C4-2B (cell line): ENCODE data around the gene TMEM50A.
"Not testable (repeated sequence)": the region's sequence is repeated elsewhere in the genome, so short reads cannot be mapped to it uniquely, and the experiment has no call there.

ENCODE experiments used
- H3K27ac ChIP-seq: fragments of 450-650 bp; 2 replicates; pipeline ENCODE4 v1.5.1; 2017
- ZFX ChIP-seq: fragments of 450-650 bp; IDR thresholded peaks from 2 replicates; pipeline ENCODE4 v1.6.1; 2017
- TF ChIP-seq, protein P1 (sequence below): fragments of 450-650 bp; conservative IDR thresholded peaks from 2 replicates; pipeline ENCODE4 v1.5.1; 2017; ENCODE audit warnings: mild to moderate bottlenecking

Gene TMEM50A

DNA sequence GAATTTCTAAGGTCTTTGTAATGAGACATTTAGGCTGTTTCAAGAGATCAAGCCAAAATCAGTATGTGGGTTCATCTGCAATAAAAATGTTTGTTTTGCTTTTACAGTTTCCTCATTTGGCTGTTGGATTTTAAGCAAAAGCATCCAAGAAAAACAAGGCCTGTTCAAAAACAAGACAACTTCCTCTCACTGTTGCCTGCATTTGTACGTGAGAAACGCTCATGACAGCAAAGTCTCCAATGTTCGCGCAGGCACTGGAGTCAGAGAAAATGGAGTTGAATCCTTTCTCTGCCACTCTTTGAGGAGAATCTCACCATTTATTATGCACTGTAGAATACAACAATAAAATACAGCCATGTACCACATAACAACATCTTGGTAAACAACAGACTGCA is 9.3 kb upstream of the TMEM50A start:
- not testable (repeated sequence) for H3K27ac ChIP-seq

DNA sequence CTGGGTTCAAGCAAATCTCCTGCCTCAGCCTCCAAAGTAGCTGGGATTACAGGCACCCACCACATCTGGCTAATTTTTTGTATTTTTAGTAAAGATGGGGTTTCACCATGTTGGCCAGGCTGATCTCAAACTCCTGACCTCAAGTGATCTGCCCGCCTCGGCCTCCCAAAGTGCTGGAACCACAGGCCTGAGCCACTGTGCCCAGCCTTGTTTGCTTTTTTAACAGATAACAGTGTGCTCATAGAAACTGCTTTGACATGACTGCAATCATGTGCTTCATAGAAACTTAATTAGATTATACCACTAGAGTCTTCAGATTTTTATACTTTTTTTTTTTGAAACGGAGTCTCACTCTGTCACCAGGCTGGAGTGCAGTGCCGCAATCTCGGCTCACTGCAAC is 8.8 kb upstream of the TMEM50A start:
- peak overlapping the region; percentile 14; the same call in 1 of the 2 replicates for H3K27ac ChIP-seq

DNA sequence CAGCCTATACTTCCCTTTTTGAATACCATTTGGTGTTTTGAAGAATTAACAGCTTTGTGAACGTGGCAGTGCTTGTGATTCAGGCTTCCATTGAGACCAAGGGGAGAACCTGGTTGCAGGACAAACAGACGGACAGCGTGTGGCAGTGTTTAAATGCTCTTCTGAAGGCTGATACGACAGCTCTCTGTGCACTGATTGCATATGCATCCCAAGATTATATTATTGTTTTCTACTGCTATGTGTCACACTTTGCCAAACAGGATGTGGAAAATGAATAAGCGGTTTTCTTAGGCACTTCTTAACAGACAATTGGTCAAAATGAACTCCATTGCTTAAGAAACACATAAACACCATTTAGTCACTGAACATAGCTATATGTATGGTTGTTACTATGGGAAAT is 8.2 kb upstream of the TMEM50A start:
- TF ChIP-seq, protein P1, sequence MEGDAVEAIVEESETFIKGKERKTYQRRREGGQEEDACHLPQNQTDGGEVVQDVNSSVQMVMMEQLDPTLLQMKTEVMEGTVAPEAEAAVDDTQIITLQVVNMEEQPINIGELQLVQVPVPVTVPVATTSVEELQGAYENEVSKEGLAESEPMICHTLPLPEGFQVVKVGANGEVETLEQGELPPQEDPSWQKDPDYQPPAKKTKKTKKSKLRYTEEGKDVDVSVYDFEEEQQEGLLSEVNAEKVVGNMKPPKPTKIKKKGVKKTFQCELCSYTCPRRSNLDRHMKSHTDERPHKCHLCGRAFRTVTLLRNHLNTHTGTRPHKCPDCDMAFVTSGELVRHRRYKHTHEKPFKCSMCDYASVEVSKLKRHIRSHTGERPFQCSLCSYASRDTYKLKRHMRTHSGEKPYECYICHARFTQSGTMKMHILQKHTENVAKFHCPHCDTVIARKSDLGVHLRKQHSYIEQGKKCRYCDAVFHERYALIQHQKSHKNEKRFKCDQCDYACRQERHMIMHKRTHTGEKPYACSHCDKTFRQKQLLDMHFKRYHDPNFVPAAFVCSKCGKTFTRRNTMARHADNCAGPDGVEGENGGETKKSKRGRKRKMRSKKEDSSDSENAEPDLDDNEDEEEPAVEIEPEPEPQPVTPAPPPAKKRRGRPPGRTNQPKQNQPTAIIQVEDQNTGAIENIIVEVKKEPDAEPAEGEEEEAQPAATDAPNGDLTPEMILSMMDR = peak; percentile 29
- H3K27ac ChIP-seq = not testable (repeated sequence)

DNA sequence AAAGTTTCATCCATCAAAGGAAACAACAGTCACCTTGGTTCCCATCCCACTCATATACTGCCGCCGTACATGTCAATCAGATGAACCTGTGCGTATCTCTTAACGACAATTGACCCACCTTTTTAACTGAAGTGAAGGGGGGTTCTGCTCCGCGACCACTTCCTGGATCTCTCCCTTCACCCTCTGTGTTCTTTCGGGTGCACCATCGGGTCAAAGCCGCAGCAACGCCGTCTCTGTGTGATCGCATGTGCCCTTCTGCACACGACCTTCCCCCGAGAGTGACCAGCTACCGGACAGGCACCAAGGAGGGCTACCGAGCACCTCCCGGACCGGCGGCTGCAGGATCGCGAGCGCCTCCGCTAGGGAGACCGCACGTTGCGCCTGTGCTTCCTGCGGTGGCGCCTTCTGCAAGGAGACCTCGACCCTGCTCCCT is 1.2 kb upstream of the TMEM50A start:
- not testable (repeated sequence) for H3K27ac ChIP-seq

DNA sequence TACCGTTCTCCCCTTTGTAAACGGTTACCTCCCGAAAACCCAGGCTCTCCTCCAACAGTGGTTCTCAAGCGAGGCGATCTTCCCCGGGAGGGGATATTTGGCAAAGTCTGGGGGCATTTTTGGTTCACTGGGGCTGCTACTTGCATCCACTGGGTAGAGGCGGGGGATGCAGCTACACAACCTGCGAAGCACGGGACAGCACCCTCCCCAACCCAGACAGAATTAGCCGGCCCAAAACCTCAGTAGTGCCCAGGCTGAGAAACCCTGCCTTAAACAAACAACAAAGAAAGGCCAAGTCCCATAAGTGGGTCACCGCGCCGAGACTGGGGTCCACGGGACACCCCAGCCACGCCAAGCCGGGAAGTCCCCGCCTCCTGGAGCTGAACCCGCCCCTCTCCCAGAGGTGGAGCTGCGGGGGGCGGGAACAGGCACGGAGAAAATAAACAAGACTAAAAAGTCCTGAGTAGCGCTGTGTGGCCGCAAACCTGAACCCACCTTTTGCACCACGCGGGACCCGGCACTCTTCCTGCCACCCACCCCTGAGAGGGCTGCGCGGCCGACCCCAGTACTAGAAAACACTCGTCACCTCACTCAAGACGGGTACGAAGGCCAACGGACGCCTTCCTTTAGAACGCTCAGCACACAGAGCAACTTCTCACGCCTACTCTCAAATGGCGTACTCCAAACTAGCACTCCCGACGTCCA is 499 bp upstream of the TMEM50A start:
- H3K27ac ChIP-seq = peak overlapping the region; percentile 81

More for the DNA sequence above, 1.2 kb upstream of the TMEM50A start:
- TF ChIP-seq, protein P1 = peak; percentile 19

DNA sequence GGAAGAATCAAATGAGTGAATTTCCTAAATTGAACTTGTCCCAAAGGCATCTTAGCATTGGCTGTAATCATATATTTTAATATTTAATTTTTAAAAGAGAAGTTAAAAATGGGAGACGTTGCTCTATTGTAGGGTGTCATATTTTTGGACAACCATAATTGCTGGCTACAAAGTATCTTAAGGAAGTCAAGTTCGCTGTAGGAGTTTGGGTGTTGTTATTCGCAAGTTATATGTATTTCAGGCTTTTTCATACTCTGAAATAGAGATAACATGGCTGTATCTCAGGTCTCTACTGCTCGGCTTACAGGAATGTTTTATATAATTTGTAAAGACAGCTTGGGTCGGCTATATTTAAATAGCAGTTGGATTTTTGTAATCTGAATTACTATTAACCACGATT is 852 bp downstream of the TMEM50A start:
- H3K27ac ChIP-seq = peak overlapping the region; percentile 81
- TF ChIP-seq ZFX = no peak
- TF ChIP-seq, protein P1 = no peak

DNA sequence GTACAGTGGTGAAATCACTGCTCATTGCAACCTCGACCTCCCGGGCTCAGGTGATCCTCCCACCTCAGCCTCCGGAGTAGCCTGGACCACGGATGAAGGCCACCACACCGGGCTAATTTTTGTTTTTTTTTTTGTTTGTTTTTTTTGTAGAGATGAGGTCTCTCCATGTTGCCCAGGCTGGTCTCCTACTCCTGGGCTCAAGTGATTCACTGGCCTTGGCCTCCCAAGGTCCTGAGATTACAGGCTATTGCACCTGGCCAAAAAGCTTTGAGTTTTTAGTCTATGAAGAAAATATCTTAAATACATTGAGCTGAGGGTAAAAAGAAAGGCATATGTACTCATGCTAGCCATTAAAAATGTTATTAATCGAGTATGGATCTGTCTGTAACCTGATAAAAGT is 3.6 kb downstream of the TMEM50A start:
- no peak overlapping the region for H3K27ac ChIP-seq
- TF ChIP-seq, protein P1 = no peak
- TF ChIP-seq ZFX = no peak

DNA sequence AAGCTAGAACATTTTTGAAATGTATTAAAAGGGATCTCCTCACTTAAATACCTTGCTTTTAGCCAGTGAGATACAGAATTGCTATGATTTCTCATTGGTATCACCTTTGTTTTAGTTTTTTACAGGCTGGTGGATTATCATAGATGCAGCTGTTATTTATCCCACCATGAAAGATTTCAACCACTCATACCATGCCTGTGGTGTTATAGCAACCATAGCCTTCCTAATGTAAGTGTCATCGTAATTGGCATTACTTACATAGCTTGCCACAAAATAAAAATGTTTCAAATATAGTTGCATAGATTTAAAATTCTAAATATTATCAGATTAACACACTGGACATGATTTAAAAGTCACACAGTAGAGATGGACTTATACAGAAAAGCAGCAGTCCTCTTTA is 4.7 kb downstream of the TMEM50A start:
- H3K27ac ChIP-seq = no peak overlapping the region
- TF ChIP-seq, protein P1 = no peak
- no peak for TF ChIP-seq ZFX

DNA sequence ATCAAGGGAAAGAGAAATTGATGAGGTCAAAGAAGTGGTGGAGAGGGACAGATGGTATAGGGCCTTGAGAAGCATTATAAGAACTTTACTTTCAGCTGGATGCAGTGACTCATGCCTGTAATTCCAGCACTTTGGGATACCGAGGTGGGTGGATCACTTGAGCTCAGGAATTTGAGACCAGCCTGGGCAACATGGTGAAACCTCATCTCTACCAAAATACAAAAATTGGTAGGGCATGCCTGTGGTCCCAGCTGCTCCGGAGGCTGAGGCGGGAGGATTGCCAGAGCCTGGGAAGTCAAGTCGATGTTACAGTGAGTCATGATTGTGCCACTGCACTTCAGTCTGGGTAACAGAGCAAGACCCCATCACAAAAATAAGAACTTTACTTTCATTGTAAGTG is 5.7 kb downstream of the TMEM50A start:
- TF ChIP-seq, protein P1 = no peak
- no peak for TF ChIP-seq ZFX
- no peak overlapping the region for H3K27ac ChIP-seq
